ENCODE data around the gene HCFC1R1. TPM values are rescaled to one million over a fixed set of nuclear protein-coding genes. Genes with fewer than 3 reads are reported as not detected.

The HCFC1R1 gene
- total RNA-seq, 1 donor from 2014 or later = 68.6 TPM

DNA sequence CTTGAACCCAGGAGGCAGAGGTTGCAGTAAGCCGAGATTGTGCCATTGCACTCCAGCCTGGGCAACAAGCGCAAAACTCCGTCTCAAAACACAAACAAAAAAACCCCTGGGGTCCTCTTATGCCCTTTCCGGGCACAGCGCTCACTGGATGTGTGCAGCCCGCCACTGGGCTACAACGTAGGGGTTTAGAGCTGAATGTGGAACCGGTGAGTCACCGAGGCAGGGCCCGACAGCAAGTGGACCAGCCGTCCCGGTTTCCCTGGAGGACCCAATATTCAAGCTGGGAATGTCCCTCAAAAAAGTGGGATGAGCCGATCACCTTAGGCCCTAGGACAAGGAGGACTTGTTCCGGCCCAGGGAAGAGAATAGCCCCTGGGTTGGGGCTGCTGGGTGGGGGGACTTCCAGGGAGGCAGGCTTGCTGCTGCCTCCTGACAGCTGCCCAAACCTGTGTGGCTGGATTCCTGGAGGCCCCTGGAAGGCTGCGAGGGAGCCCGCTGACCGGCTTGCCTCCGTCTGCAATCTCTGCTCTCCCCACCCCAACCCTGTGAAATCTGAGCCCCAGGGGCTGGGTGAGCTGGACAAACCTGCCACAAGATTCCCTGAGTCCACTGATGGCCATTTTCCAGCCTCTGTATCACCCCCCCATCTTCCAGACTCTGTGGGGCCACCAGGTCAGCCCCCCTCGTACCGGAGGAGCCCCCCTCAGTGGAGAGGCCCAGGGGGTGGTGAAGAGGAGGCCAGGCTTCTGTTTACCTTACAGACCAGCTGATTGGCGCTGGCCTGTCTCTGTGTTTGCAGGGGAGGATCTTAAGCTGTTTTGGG is 14.0 kb downstream of the HCFC1R1 start:
- ATAC-seq (no peak), DNase-seq (ENCODE audit: missing footprints) (no peak)
- intact Hi-C loops (cut with DNase I) = no loop called here

DNA sequence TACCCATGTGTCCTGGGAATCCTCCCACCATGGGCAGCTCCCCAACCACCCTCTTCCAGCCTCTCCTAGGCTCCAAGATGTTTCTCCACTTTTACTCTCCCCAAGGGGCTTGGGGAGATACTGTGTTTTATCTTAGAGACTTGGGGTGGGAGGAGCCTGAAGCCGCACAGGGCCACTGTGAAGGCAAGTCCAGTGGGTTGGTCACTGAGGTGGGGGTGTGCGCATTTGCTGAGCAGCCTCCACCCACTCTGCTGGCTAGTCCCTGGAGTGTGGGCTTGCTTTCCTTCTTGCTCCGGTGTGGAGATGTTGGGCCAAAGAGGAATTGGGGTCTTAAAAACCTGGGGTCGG is 15.1 kb downstream of the HCFC1R1 start:
- no peak for ATAC-seq
- DNase-seq (ENCODE audit: missing footprints) = no peak
- intact Hi-C loops (cut with DNase I) = no loop called here

DNA sequence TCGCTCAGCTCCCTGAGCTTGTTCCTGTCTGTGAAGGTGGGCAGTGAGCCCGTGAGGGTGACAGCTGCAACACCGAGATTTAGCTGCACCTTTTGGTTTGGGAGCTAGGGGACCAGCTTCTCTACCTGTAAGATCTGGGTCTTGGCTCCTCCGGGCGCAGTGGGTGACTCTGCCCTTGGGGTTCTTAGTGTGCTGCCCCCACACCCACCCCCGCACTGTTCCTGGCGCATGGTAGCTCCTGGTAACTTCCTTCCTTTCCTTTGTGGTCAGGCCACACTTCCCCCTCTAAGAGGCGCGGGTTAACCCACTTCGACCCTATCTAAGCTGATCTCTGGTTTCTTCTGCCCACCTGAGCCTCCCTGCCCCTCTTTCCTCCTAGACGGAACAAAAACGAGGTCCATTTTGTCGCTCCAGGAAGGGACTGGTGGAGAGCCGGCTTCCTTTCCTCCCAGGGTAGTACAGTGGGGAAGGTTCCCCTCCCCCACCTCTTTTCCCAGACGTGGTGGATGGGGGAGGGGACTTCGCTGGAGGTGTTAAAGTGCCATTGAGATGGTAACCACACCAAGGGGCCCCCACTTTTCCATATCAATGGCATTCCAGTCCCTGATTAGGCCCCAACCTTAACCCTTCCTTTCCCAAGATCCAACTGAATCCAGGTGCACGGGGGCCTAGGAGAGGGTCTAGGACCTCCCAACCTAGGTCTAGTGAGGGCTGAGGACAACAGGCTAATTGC is 15.6 kb downstream of the HCFC1R1 start:
- intact Hi-C loops (cut with DNase I) = no loop called here
- peak; percentile 81 for DNase-seq (ENCODE audit: missing footprints)
- ATAC-seq = no peak

DNA sequence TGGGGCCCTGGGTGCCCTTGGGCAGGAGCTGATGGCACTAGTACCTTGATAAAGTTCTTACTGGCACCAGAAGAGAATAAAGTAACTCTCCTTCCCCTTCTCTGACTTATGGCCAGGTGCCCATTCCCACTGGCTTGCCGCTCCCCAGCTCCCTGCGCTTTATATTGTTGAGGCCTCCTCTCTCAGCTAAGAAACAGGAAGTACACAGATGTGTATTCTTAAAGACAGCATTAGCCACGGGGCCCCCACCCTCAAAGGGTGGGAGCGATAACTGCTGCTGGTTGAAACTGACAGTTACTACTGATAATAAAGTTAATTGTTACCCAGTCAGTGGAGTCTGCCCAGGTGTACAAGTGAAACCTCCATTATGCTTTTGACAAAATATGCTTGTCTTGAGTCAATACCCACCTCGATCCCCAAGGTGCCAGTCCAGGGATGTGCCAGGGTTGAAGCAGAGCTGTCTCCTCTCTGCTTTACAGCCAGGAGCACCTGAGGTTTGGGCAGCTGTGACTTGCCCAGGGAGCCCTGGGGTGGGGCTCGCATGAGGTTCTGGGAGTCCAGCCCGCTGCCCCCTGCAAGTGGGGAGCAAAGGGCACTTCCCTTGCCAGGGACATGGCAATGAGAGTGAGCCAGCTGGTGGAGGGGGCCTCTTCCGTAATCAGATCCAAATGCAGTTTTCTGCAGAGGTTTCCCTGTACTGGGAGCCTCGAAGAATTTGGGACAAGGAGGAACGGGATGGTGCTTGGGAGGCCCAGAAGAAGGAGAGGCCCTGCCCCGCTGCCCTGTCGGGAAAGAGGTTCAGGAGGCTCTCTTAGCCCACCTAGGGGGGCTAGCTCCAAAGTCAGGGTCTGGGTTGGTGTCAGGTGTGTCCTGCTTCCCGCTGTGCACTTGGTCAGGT is 16.4 kb downstream of the HCFC1R1 start:
- ATAC-seq = no peak
- intact Hi-C loops (cut with DNase I) = no loop called here
- no peak for DNase-seq (ENCODE audit: missing footprints)

DNA sequence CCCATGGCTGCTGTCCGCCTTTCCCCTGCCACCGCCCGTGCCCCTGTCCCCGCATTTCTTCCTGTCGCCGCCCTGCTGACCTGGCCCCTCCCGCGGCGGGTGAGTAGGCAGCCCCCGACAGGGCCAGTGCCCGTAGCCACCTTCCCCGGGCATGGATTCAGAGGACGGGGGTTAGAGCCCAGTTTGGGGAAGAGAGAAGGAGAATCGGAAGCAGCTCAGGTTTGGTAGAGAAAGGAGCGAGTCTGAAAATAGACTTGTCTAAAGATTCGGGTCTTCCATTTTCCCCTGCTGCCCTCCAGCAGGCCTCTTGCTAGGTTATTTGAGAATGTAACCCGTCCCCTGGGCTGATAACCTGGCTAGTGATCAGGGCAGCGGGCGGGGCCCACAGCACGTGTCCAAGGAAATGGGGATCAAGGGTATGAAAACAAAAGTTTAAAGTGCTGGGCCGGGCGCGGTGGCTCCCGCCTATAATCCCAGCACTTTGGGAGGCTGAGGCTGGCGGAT is 18.9 kb downstream of the HCFC1R1 start:
- DNase-seq (ENCODE audit: missing footprints) = no peak
- ATAC-seq = no peak
- intact Hi-C loops (cut with DNase I) = no loop called here

DNA sequence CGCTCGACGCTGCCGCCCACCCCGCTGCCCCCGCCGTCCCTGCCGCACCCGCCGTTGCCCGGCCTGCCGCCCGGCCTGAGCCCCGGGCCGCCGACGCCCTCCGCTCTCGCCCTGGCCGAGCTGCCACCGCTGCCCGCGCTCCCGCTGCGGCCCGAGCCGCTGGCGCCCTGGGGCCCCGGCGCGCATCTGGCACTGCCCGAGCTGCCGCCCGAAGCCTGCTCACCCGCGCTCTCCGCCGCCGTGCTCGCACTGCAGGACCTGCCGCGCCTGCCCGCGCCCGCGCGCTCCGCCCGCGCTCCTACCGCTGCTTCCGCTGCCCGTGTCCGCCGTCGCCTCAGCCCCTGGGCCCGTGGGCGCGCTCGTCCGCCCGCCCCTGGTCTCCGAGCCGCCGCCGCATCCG is 19.4 kb downstream of the HCFC1R1 start:
- no peak for DNase-seq (ENCODE audit: missing footprints)
- ATAC-seq = no peak
- intact Hi-C loops (cut with DNase I) = no loop called here

DNA sequence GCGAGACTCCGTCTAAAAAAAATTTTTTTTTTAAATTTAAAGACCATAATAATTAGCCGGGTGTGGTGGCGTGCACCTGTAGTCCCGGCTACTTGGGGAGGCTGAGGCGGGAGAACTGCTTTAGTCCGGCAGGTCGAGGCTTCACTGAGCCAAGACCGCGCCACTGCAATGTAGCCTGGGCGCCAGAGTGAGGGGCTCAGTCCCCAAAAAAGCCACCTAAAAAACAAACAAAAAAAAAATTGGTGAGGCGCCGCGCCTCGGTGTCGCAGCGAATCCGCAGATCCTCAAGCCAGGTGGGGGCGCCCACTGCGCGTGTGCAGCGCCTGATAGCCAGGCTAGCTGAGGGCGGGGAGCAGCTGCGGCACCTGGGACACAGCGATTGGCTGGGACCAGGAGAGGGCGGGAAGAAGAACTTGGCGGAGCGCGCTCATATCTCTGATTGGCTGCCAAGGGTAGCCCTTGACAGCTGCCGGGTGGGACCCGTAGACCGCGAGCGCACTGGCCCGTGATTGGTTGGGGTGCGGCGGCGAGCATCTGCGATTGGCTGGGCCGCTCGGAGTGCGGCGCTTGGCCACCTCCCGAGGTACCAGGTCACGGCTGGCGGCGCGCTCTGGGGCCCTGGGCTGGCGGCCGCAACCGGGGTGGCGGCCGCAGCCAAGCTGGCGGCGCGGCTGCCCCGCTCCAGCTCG is 20.0 kb downstream of the HCFC1R1 start:
- intact Hi-C loops (cut with DNase I) = no loop called here
- DNase-seq (ENCODE audit: missing footprints) (peak; percentile 98), ATAC-seq (peak; percentile 98)

DNA sequence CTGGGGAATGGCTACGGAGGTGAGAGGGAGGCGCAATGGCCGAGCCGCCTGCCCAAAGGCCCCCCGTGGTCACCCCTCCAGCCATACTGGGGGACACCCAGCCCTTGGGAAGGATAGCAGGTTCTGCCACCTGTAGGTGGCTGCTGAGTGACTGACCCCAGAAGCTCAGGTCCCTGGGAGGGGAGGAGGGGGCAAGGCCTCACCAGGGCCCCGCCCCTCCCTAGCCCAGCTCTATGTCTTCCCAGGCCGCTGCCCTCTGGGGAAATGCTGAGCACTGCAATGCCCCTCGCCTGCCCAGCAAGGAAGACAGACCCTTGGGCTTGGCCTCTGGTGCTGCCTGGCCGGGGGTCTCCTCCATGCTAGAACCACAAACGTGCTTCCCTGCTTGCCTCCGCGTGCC is 22.4 kb downstream of the HCFC1R1 start:
- ATAC-seq (no peak), DNase-seq (ENCODE audit: missing footprints) (no peak)
- intact Hi-C loops (cut with DNase I) = no loop called here

DNA sequence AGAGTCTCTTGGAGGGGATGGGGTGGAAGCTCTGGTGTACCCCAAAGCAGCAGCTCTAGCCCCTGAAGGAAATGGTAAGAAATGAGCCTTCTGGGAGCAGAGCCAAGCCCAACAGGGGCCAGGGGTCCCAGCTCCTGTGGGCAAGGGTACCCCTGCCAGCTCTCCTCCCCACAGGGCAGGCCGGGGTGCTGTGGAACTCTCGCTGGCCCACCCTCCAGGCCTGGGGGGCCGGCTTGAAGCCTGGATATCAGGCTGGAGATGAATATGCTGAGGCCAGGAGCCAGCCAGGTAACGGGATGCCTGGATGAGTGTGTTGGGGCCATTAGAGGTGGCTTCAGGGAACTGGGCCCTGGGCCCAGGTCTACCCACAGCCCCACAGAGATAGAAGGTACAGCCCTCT is 23.2 kb downstream of the HCFC1R1 start:
- intact Hi-C loops (cut with DNase I) = no loop called here
- ATAC-seq (no peak), DNase-seq (ENCODE audit: missing footprints) (no peak)

DNA sequence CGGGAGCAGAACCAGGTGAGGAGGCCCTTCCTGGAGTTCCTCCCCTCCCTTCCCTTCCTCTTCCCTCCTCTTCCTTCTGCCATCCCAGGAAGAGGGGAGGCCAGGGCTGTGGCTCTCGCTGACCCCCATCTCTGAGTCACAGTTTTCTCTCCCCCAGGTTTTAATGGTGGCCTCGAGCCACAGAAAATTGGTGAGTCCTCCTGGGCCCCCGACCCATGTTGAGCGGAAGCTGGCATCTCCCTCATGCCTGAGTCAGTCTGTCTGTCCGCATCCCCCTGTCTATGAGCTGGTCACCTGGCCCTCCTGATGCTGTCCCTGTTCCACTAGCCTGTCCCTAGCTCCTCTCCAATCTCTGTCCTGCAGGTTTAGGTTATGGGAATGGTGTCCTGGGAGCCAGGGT is 23.8 kb downstream of the HCFC1R1 start:
- no peak for DNase-seq (ENCODE audit: missing footprints)
- intact Hi-C loops (cut with DNase I) = no loop called here
- ATAC-seq = no peak

DNA sequence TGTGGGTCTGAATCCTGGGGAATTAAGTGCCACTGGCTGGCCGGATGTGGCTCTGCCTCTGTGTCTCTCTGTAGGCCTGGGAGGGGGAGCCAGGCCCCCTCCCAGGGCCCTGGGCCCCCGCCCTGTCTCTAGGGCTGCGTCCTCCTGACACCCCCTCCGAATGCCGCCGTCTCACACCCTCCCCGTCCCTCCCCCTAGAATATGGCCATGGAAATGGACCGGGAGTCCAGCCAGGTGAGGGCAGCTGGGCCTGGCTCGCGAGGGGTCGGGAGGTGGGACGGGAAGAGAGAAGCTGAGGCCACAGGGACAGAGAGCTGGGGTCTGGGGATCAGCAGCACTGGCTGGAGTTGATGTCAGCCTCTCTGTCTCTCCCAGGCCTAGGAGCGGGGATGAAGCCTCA is 27.4 kb downstream of the HCFC1R1 start:
- ATAC-seq (no peak), DNase-seq (ENCODE audit: missing footprints) (no peak)
- intact Hi-C loops (cut with DNase I) = no loop called here

DNA sequence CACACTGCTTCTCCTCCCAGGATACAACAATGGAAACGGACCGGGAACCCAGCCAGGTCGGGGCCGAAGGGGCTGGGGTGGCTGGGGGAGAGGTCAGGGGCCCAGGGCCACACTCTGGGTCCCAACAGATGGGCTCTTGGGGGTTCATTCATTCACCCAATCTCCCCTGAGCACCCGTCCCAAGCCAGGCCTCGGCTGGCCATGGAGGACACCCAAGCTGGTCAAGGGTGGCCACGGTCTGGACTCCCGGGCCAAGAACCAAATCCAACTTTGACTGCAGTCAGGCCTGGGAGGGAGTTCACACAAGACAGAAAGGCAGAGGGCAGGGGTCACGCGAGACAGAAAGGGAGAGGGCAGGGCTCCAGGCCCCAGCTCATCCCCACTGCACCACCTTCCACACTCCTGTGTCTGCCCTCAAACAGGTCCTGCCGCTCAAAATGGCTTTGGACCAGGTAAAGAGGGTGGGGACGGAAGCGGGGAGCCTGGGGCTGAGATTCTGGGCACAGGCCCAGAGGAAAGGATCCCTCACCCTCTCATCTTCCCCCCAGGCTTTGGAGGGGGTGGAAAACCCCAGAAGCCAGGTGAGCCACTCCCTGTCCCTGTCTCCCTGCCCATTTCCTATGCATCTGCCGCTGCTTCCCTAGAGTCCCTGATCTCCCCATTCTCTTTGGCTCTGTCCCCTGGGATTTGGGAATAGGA is 31.2 kb downstream of the HCFC1R1 start:
- ATAC-seq (no peak), DNase-seq (ENCODE audit: missing footprints) (no peak)
- intact Hi-C loops (cut with DNase I) = no loop called here

DNA sequence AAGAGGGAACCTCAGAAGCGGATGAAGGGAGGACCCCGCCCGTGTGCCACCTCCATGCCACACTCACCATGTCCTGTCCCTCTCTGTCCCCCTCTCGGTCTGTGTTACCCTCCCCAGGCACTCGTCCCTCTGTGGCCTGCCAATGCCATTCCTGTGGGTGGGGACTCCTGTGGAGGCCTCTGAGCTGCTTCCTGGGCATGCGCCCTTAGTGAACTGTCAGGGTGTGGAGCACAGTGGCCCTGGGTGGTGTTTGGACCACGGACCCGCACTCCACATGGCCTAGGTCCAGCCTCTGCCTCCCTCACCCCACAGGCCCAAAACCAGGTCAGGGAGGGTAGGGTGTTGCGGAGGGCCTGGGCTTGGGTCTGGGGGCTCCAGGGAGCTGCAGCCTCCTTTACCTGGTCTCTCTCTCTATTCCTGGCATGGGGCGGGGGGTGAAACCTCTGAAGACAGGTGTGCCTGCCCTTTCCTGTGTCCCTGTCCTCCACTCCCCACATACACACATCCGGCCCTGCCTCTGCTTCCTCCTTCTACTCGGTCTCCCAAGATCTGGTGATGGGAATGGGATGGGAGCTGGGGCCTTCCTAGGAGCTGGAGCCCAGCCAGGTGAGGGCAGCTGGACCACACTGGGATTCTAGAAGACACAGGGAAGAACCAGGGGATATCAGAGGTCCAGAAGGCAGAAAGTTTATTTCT is 32.0 kb downstream of the HCFC1R1 start:
- ATAC-seq (no peak), DNase-seq (ENCODE audit: missing footprints) (no peak)
- intact Hi-C loops (cut with DNase I) = no loop called here

DNA sequence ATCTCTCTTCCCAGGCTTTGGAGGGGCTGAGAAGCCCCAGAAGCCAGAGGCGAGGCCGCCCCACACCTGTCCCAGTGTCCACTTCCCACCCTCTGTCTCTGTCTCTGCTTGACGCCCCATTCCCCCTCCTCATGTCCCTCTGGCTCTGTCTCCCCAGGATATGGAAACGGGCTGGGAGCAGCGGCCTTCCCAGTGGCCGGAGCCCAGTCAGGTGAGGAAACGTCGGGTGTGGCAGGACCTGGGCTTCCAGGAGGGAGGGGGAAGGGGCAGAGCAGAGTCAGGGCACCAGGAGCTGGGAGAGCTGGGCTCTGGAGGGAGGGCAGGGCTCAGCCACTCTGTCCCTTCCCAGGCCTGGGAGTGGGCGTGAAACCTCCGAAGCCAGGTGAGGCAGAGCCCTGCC is 32.9 kb downstream of the HCFC1R1 start:
- no peak for DNase-seq (ENCODE audit: missing footprints)
- ATAC-seq = no peak
- intact Hi-C loops (cut with DNase I) = no loop called here

DNA sequence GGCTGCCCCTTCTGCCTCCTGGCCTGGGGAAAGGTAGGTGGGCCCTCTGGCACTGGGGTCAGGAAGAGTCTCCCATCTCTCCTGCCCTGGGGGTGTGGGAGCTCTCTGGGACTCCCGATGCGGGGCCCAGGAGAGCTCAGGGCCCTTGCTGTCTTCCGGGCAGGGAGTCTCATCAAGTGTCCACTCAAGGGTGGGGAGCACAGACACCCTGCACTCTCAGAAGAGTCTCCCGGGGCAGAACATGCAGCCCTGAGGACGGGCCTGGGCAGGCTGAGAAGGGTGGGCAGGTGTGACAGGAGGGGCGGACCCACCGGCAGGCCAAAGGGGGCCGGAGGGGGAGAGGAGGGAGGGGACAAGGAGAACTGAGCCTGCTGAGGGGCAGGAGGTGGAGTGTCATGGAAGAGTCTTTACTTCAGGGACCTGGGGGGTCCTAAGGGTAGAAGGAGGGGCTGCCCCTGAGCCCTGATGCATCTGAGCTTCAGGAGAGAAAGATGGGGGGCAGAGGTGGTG is 35.1 kb downstream of the HCFC1R1 start:
- ATAC-seq (no peak), DNase-seq (ENCODE audit: missing footprints) (no peak)
- intact Hi-C loops (cut with DNase I) = no loop called here

DNA sequence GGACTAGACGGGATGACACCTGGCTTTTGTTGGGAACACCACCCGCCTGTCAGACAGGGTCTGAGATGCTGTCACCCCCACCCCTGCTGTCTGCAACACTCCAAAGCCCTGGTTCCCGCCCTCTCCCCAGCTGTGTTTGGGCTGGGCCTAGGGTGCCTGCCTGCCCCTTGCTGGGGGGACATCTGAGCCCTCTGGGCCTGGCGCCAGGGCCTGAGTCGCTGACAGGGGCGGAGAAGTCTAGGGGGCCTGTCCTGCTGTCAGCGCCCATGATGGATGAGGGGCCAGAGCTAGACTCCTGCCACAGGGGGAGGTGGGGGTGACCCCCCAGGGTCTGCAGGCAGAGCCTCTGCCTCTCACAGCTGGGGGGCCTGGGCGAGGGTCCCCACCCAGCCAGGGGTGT is 35.9 kb downstream of the HCFC1R1 start:
- DNase-seq (ENCODE audit: missing footprints) (no peak), ATAC-seq (no peak)
- intact Hi-C loops (cut with DNase I) = no loop called here

DNA sequence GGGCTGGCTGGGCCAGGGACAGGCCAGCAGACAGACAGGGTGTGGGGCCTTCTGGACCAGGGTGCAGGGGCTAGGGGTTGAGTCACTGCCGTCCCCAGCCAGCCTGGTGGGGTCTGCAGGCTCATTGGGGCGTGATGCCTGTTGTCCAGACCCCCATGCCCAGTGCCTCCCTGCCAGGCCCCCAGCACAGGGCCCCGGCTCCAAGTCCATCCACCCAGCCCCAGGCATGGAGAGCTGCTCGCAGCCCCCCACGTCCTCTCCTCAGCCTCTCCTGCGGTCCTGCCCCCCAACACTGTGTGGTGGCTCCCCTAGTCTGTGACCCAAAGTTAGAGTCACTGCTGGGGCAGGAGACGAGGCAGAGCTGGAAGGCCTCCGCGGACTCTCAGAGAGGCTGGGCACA is 36.5 kb downstream of the HCFC1R1 start:
- DNase-seq (ENCODE audit: missing footprints) = no peak
- intact Hi-C loops (cut with DNase I) = no loop called here
- ATAC-seq = no peak
